Stimulated activated CD8-positive, alpha-beta memory T cell treated with anti-CD3 and anti-CD28 coated beads, Interleukin-12 subunit alpha, Interleukin-12 subunit beta, amount 100 ng/mL, for 4 hours (primary cell): ENCODE results near the gene SPPL2B.
A peak's percentile ranks its signal among the peaks of the same experiment; 100 is the strongest.

Experiments
- DNase-seq: peaks from one replicate; pipeline ENCODE4 v3.0.0-alpha.2; 2020; ENCODE audit warnings: low read depth

SPPL2B gene

DNA sequence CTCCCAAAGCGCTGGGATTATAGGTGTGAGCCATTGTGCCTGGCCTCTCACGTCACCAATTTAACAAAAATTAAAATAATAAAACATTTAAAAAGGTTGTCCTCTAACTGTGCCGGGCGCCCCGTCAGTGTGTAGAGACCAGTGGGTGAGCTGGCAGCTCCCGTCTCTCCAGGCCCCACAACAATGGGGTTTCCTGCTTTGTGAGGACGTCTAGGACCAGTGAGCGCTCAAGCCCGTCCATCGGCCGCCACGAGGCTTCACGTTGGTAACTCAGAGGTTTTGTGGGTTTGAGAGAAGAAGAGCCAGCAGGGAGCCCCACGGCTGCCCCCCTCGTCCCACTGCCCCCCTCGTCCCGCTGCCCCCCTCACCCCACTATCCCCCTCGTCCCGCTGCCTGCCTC lies 4.8 kb upstream of the SPPL2B start:
- no peak for DNase-seq

DNA sequence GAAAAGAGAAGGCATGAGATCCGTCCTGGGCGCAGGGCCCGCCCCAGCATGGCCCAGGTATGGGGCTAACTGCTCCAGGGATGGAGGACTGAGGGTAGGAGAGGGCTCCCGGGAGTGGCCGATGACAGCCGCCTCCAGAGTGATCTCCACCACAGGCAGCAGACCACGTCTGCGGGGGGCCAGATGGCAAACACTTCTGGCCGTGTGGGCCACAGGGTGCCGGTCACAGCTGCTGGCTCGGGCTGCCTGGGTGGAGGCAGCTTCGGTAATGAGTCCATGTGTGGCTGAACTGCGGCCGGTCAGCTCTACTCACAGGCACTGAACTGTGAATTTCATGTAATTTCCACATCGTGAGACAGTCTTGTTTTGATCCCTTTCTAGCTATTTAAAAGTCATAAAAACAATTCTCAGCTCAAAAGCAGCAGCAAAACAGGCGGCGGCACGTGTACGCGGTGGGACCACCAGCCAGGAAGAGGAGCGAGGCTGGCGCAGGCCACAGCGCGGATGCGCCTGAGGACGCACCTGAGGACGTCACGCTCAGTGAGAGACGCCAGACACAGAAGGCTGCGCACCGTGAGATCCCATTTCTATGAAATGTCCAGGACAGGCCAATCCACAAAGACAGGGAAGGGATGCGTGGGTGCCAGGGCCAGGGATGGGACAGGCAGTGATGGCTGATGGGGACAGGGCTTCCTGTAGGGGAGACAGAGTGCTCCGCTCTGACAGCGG lies 4.1 kb upstream of the SPPL2B start:
- DNase-seq: no peak

DNA sequence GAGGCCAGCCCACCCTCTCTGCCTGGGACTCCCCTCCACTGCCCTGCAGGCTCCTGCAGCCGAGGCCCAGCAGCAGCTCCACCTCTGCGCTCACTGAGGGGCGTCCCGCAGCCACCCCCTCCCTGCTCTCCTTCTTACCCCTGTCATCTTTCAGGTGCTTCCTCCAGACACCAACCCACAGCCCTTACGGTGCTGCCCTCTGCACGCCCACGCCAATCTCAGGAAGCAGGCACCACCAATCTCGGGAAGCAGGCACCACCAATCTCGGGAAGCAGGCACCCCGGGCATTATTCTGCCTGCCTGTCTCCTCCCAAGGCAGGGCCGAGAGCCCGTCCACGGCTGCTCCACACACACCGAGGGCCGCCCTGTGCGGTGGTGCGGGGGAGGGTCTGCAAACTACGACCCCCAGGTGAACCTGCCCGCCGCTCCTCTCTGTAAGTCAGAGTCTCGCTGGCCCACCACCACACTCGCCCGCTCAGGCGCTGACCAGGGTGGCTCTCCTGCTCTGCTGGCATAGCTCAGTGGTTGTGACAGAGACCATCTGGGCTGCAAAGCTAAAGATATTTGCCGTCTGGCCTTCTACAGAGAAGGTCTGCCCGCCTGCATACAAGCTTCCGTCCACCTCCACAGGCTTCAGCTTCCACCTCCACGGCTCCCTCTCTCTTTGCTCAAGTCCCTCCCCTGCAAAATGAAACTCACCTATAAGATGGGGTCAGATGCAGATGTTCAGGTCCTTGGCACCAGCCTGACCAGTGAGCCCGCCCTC lies 3.0 kb upstream of the SPPL2B start:
- no peak for DNase-seq

DNA sequence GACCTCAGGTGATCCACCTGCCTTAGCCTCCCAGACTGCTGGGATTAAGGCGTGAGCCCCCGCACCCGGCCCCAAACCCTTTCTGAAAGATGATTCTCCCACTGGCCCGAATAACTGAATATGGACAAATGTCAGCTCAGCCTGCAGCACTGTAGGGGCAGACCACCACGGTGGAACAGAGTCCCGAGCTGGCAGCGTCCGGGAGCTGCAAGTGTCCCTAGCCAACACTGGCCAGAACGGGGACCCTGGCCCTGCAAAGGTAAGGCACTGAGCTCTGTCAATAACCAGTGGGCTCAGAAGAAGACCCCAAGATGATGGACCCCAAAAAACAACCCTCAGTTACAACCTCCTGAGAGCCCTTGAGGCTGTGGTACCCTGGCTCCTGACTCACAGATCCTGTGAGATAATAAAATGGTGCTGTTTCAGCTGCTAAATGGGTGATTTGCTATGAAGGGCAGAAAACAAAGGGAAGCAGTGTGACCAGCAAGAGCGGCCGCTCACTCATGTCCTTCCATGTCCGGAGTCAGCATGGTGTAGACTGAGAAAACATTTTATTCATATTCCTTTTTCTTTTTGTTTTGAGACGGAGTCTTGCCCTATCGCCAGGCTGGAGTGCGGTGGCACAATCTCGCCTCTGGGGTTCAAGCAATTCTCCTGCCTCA lies 1.7 kb upstream of the SPPL2B start:
- no peak for DNase-seq

DNA sequence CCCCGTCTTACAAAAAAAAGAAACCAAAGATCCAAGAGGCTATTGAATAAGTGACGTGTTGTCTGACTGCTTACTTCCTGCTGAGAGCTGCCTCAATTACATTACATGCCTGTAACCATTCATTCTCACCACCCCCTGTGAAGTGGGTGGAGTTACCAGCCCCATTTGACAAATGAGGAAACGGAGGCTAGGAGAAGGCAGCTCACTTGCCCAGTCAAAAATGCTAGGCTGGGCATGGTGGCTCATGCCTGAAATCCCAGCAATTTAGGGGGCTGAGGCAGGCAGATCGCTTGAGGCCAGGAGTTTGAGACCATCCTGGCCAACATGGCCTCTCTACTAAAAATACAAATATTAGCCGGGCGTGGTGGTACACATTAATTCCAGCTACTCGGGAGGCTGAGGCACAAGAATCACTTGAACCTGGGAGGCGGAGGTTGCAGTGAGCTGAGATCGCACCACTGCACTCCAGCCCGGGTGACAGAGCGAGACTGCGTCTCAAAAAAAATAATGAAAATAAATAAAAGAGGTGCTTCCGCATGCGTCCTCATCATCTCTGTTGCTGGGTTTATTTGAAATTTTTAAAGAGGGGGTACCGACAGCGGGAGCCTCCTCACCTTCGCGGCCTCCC lies 597 bp upstream of the SPPL2B start:
- DNase-seq: peak; percentile 25

DNA sequence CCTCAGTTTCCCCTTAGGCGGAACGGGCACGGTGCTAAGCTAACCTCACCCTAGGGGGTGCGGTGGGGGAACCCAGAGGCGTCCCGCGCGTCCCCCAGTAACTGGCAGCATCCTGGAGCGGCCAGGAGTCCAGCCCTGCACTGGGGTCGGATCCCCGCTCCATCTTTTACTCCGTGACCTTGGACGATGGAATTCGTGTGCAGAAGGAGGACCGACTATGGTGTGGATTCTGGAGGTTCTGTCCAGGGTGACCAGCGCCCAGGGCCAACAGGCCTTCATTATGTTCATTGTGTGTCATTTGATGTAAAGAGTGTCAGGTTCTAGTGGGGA lies 630 bp downstream of the SPPL2B start:
- DNase-seq: no peak

DNA sequence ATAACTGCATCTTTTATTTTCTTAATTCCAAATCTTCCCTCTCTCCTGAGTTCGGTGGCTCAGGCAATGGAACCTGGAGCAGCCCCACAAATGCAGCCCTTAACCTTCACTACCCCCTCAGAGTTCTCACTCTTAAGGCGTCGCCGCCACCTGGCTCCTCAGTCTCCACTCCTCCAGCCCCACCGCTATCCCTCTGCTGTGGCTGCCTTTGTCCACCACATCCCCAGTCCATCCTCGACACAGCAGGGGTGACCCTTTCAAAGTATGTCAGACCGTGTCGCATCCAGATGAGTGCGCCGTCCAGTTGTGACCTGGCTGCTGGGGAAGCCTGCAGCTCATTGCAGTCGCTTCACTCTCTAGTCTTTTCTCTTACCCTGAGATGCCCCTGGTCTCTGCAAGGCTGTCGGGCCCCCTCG lies 1.0 kb downstream of the SPPL2B start:
- no peak for DNase-seq

DNA sequence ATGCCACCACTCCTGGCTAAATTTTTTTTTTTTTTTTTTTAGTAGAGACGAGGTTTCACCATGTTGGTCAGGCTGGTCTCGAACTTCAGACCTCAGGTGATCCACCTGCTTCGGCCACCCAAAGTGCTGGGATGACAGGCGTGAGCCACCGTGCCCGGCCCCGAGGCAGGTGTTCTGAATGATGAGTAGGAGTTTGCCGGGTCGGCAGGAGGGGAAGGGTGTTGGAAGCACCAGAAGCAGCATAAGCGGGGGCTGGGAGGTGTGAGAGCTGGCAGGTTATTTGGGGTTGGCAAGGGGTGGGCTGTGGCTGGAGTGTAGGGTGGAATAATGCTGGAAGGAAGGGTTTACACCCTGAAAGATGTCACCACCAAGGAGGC lies 1.8 kb downstream of the SPPL2B start:
- DNase-seq: no peak

DNA sequence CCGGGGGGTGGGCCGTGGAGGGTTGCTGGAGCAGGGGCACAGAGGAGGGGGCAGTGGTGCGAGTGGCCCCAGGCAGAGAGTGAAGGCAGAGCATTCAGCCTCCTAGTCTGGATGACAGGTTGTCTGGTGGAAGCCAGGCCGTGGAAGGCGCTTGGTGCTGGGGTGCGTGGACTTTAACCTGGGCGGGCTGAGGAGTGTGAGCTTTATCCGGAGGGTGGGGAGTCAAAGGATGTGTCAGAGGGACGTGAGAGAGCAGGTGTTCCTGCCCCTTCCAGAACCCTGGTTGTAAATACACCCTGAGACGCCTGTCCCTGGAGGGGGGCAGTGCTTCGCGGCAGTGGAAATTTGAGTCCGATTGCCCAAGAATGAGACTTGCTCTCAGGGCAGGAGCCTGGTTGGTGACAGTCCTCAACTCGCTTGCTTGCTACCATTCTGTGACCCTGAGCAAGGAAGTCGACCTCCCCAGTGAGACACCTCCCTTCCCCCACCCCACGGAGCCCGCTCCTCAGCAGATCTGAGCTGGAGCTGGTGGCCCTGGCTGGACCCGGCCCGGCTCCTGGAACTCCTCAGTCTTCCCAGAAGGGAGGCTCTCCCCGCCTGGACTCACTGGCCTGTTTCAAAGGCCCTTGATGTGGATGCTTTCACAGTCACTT lies 2.3 kb downstream of the SPPL2B start:
- no peak for DNase-seq

DNA sequence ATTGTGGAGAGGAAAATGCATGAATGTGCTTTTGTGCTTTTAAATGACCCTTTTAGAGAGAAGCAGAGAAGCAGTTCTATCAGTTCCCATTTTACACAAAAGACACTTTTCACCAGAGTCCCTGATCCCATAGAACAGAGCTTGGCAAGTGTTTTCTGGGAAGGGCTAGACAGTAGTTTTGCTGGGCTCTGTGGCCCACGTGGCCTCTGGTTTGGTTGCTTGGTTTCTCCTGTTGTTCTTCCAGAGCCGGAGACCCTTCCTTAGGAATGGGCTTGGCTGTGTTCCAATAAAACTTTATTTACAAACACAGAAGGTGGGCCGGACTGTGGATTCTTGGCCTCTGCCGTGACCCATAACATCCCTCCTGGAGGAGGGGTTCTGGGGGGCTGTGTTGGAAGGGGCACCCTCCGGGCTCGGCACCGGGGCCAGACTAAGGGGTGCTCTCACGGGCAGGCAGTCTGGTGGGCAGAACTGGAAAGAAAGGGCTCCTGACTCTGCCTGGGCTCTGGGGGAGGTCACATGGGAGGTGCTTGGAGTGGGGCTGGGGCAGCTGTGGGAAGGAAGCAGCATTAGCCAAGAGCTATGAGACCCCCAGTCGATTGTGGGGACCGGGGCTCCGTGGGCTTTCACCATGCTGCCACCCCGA lies 3.2 kb downstream of the SPPL2B start:
- no peak for DNase-seq

DNA sequence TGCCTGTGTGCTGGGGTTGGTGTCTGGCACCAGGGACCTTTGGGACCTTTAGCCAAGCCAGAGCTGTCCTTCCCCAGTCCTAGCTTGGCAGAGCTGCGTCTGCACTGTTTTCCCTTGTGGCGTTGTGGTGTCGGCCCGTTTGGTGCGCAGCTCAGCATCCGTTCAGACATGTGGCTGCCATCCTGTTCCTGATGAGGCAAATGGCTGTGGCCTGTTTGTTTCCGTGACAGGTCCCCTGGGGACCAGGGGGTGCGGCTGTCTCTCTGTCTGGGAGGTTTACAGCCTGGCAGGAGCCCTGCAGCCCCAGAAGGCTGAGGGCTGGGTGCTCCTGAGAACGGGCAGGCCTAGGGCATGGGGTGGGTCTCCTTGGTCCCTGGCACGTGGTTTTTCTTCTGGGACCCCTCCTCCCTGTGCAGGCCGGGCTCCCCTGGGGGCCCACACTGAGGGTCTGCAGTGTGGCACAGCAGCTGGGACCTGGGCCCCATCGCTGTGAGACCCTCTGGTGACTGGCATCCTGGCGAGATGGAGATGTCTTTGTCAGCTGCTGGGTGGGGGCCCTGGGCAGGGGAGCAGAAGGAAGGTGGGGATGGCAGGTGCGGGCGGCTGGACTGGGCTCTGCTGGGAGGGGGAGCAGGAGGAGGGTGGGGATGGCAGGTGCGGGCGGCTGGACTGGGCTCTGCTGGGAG lies 4.0 kb downstream of the SPPL2B start:
- no peak for DNase-seq

DNA sequence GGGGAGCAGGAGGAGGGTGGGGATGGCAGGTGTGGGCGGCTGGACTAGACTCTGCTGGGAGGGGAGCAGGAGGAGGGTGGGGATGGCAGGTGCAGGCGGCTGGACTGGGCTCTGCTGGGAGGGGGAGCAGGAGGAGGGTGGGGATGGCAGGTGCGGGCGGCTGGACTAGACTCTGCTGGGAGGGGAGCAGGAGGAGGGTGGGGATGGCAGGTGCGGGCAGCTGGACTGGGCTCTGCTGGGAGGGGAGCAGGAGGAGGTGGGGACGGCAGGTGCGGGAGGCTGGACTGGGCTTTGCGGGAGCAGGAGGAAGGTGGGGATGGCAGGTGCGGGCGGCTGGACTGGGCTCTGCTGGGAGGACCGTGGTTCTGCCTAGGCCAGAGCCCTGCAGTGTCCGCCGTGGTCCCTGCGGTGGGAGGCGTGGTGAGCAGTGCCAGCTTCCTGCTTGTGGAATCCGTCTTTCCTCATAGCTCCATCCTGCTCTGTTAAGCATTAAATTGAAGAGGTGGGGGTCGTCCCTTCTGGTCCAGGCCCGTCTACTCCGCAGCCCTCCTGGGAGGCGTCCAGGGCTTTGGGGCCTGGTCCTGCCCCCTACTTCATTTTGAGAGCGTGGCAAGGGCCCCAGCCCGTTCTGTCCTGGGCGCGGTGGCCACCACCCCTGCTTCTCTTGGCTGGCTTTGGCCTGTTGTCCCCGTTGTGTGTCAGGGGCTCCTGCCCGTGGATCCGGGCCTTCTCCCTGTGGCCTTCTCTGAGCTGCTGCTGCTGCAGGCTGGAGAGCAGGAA lies 4.7 kb downstream of the SPPL2B start:
- no peak for DNase-seq

DNA sequence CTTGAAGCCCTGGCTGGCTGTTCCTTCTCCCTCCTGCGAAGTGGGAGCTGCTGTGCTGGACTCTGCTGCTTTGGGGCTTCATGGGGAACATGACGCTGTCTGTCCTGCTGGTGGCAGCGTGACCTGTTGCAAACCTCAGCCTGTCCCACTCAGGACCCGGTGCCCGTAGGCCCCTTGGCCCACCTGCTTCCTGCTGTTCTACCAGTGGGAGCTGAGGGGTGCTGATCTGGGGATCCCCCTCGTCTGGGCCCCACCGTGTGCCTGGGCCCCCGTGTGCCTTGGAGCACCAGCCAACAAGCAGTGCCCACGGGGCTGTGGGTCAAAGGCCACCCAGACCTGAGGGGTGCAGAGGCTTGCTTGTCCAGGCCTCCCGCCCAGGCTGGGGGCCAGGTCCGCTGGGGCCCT lies 5.3 kb downstream of the SPPL2B start:
- no peak for DNase-seq

DNA sequence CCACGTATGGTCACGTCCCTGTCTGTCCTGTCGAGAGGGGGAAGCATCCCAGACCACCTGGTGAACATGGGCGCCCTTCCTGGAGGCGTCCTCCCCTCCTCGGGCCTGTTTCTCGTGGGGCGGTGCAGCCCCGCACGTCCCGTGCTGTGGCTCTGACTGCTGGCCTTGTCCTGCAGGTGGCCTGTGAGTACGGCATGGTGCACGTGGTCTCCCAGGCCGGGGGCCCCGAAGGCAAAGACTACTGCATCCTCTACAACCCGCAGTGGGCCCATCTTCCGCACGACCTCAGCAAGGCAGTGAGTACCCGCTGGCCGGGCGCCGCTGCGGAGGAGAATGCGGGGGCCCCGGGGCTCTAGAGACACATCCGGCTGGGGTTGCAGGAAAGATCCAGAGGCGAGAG lies 5.9 kb downstream of the SPPL2B start:
- no peak for DNase-seq

DNA sequence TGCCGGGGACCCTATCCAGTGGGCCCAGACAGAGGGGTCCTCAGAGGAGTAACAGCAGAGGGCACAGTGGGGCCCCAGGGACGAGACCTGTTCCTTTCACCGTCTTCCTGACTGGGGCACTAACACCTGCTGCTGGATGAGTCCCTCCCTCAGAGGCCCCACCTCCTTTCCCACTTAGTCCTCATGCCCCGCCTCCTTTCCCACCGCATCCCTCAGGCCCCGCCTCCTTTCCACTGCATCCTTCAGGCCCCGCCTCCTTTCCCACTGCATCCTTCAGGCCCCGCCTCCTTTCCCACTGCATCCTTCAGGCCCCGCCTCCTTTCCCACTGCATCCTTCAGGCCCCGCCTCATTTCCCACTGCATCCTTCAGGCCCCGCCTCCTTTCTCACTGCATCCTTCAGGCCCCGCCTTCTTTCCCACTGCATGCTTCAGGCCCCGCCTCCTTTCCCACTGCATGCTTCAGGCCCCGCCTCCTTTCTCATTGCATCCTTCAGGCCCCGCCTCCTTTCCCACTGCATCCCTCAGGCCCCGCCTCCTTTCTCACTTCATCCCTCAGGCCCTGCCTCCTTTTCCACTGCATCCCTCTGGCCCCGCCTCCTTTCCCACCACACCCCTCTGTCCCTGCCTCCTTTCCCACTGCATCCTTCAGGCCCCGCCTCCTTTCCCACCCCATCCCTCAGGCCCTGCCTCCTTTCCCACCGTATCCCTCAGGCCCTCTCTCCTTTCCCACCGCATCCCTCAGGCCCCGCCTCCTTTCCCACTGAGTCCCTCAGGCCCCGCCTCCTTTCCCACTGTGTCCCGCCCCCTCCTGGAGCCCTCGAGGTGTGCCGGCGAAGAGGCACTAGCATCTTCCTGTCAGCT lies 6.7 kb downstream of the SPPL2B start:
- no peak for DNase-seq

DNA sequence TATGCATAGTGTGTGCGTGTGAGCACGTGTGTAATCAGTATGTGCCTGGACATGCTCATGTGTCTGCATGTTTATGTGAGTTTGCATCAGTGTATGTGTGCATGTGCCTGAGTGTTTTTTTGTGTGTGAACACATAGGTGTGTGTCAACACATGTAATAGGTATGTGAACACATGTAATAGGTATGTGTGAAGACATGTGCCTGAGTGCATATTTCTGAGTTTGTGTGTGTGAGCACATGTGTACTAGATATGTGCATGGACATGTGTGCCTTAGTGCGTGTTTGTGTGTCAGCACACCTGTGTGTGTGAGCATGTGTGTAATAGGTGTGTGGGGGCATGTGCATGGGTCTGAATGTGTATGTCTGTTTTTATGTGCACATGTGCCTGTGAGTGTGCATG lies 7.4 kb downstream of the SPPL2B start:
- no peak for DNase-seq

DNA sequence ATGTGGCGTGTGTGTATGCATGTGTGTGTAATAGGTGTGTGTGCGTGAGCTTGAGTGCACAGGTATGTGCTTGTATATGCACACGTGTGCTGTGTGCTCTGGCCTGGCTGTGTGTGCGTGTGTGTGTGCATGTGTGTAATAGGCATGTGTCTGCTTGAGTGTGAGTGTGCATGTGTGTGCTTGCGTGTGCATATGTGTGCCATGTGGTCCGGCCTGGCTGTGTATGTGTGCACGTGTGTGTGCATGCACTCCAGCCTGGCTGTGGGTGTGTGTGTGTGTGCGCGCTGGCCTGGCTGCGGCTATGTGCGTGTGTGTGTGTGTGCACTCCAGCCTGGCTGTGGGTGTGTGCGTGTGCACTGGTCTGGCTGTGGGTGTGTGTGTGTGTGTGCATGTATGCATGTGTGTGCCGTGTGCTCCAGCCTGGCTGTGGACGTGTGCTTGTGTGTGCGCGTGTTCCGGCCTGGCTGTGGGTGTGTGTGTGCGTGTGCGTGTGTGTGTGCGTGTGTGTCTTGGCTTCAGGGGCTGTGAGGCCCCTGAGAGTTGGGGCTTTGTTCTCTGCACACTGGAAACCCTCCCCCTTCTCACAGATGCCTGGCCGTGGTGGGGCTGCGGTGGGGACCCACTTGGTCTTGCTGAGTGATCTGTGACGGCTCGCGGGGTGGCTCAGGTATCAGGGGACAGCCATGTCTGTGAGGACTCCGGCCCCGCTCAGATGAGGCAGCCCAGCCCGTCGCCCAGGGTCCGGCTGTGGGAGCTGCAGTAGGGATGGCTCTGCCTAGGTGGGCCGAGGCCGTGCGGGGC lies 8.2 kb downstream of the SPPL2B start:
- DNase-seq: no peak

DNA sequence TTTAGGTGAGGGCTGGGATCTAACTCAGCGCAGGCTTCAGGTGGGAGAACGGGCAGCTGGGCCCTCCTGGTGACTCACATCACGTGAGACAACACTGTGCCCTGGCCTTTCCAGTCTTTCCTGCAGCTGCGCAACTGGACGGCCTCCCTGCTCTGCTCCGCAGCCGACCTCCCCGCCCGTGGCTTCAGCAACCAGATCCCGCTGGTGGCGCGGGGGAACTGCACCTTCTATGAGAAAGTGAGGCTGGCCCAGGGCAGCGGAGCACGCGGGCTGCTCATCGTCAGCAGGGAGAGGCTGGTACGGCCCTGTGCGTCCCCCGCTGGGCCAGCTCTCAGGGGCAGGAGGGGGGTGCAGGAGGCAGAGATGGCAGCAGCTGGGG lies 8.8 kb downstream of the SPPL2B start:
- DNase-seq: no peak
